GM19328 (cell line): ENCODE data around the gene CTNS.
"Not testable (repeated sequence)": the region's sequence is repeated elsewhere in the genome, so short reads cannot be mapped to it uniquely, and the experiment has no call there.

ENCODE experiments used
- ATAC-seq: cut with Tn5 transposase; IDR thresholded peaks from one replicate; pipeline ENCODE4 v1.9.1; 2021; ENCODE audit warnings: mild to moderate bottlenecking, moderate library complexity; ENCODE audit not compliant: unreplicated experiment

The CTNS gene

DNA sequence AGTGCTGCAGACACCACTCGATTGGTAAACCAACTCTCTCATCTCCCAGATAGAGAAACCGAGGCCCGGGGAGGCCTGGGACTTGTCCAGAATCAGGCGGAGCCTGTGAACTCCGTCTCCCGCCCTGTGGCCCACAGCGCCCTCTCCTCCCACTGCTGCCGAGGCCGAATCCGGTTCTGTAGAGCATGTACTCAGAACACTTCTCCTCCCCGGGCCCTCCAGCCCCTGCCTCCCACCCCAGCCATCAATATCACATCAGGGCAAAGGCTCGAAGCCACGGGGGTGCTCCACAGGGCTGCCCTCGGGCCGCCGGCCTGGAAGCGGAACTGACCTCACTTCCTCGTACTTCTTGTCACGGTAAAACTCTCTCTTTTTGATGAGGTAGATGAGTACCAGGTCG, 45.0 kb downstream of the CTNS start:
- no peak for ATAC-seq

DNA sequence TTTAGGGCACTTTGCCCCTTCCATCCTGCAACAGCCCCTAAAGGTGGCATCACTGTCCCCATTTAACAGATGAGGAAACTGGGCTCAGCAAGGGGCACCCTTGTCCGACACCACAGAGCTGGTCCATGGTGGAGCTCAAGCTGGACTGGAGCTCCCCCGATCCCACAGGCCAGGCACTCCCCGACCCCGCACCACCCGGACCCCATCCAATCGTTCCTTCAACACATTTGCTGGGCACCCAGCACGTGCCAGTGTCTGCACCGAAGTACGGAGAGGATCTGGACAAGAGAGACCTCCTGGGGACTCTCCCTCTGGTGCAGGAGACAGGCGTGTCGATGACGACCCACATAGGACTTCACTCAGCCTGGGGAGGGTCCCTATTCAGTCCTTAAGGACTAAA, 45.5 kb downstream of the CTNS start:
- ATAC-seq: no peak

DNA sequence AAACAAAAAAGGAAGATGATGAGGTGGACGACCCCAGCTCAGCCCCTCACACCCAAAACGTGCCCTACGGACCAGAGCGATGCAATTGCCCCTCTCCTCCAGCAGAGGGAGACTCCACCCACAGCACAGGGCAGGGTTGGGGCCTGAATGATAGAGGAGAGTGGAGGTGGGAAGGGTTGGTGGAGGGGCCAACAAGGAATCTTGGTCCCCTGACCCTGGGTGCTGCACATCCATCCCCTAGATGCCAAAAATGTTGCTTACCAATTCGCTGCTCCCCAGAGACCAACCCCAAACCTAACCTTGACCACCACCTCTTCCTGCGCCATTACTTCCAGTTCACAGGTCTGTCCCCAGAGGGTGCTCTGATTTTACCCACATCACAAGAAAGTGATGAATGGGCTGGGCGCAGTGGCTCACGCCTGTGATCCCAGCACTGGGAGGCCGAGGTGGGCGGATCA, 46.5 kb downstream of the CTNS start:
- no peak for ATAC-seq

DNA sequence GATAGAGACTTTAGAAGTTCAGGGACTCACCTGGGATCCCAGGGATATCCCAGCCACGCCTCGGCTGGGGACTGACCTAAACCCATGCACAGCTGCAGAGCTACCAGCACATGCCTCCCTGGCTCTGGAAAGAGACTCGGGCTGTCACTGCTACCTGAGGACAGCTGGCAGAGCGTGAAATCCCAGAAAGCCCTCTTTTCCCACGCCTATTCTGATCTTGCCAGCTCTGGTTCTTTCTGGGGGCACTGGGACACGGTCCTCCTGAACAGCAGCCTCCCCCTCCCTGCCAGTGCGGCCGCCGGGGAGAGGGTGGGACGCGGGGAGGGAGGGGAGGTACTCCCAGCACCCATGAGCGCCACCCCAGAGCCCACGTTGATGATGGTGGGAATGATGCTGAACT, 48.6 kb downstream of the CTNS start:
- ATAC-seq: no peak

DNA sequence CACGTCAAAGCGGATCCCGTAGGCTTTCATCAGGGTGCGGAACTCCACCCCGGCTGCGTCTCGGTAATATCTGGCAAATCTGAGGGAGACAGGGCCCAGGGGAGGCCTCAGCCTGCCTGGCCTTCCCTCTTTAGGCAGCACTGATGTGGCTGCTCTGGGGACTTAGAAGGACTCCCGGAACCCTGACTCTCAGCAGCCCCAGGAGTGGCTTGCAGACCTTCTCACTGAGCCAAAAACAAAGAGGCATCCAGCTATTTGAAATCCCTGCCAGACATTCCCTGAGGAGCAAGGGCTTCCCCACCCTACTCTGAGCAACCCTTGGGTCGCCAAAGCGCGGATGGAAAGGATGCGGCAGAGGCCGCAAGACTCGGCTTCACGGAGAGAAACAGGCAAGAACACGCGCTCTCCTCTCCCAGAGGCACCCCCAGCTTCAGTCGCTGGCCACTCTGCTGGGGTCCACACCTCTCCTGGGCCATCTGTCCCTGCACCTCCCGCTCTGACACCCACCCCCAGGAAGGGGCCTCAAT, 51.5 kb downstream of the CTNS start:
- no peak for ATAC-seq

DNA sequence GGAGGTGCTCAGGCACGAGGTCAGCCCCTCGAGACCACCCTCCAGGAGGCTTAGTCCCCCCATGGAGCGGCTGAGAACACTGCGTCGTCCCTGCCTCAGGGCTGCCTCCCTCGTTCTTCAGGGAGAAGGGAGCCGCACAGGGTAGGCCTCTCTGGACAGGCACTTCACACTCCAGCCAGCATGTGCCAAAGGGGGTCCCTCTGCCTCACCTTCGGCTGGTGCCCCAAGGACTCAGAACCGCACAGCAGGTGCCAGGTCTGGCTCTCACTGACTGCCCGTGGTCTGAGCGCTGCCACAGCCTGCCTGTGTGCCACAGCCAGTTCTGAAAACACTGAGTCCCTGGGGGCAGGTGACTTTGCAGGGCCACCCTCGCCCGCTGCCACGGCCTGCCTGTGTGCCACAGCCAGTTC, 52.3 kb downstream of the CTNS start:
- no peak for ATAC-seq

DNA sequence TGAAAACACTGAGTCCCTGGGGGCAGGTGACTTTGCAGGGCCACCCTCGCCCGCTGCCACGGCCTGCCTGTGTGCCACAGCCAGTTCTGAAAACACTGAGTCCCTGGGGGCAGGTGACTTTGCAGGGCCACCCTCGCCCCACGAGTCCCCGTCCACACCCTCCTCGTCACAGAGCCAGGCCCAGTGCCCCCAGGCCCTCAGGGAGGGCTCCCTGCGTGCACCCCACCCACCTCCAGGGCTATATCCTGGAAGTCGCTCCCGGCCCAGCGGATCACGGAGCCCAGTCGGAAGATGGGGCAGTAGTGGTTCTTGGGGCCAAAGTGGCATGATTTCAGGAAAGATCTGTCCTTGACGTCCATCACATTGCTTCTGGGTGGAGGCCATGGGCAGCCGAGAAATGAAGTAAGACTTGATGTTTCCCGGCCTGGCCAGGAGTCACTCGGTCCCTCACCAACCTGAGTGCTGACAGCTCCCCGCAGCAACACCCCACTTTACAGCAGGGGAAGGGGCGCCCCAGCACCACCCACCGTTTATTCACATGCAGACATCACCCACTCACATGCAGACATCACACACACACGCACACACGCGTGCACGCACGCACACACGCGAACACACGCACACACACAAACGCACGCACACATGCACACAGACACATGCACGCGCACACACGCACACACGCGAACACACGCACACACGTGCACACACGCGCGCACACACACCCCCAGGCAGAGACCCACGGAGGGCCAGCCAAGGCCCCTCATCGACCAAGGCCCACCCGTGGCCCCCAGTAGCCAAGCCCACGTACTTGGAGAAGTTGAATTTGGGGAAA, 52.9 kb downstream of the CTNS start:
- ATAC-seq: no peak

DNA sequence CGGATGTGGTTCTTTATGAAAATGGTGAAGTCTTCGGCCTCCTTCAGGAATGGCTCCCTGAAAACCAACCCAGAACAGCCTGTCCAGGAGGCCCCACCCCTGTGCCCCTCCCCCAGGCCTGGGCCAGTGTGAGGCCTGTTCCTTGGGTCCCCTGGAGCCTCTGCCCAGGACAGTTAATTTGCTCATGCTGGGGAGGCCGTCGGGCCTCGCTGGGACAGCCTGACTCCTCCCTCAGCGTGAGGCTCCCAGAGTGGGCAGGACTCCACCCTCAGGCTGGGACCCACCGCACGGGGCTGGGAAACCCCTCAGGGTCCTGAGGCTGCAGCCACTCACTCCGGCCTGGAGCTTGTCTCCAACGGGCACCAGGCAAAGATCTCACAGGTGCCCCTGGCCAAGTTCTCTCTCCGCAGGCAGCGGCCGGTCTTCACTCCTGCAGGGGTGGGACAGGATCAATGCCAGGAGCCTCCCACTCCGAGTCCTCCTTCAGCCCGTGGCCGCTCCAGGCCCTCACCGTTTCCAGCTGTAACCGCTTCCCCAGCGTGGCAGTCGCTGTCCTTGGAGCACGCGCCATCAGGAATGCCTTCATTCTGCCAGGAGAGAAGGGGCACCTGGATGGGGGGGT, 53.6 kb downstream of the CTNS start:
- no peak for ATAC-seq

DNA sequence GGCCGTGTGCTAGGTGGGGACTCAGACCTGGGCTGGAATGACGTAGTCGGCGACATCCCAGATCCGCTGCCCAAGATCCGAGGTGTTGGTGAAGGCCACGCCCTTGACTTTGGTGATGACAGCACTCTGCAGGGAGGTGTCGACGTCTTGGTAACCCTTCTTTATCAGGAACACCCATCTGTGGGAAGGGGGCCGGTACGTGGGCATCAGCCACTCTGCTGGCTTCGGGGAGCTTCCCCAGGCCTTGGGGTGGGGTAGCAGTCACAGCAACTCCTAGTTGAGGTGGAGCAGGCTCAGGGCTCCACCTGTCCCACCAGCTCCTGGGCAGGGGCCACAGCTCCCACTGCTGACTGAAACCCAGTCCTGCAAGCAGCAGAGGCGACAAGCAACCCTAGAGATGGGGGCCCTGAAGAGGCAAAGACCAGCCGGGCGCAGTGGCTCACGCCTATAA, 55.1 kb downstream of the CTNS start:
- no peak for ATAC-seq

DNA sequence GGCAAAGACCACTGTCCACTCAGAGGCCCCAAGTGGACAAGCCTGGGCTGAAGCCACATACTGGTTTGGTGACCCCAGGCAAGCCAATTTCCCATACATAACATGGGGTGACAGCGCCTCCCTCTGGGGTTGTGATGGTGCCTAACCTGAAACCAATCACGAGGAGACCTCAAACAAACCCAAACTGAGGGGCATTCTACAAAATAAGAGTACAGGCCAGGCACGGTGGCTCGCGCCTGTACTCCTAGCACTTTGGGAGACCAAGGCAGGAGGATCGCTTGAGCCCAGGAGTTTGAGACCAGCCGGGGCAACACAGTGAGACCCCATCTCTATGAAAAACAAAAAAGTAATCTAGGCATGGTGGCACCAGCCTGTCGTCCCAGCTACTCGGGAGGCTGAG, 55.8 kb downstream of the CTNS start:
- ATAC-seq: no peak

DNA sequence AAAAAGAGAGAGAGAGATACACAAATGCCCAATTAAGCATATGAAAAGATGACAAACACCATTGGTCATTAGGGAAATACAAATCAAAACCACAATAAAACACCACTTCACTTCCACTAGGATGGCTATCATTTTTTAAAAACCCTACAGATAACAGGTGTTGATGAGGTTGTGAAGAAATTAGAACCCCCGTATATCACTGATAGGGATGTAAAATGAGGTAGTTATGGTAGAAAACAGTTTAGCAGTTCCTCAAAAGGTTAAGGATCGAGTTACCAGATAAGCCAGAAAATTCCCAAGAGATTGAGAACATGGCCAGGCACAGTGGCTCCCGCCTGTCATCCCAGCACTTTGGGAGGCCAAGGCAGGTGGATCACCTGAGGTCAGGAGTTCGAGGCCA, 56.6 kb downstream of the CTNS start:
- no peak for ATAC-seq

DNA sequence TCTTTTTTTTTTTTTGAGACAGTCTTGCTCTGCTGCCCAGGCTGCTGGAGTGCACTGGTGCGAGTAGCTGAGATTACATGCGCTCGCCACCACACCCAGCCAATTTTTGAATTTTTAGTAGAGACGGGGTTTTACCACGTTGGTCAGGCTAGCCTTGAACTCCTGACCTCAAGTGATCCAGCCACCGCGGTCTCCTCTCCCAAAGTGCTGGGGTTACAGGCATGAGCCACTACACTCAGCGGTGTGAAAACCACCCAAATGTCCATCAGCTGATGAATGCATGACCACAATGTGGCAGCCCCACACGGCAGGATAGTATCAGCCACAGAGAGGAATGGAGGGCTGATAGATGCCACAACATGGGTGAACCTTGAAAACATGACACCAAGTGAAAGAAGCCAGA, 57.3 kb downstream of the CTNS start:
- ATAC-seq: no peak

DNA sequence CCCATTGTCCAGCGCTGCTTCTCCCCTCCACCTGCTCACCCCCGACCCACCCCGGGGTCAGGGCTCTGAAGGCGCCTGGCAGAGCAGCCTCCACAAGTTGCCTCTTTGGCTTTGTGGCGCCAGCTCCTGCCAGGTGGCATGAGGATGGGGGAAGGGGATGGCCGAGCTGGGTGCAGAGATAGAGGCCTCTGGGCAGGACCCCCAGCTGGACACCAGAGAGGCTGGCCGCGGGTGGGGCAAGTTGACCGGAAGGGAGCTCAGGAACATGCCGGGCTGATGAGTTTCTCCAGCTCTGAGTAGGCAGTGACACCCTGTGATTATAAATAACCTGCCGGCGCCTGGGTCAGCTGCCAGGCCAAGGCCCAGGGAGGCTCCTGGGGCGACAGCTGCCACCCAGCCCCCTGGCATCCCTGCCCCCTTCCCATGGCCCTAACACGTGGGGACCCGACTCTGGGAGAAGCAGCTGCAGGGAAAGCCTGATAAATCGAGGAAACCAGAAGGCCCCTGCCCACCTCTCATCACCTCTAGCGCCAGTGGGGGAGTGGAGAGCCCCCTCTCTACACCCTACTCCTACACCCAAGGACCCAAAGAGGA, 58.7 kb downstream of the CTNS start:
- ATAC-seq: no peak

DNA sequence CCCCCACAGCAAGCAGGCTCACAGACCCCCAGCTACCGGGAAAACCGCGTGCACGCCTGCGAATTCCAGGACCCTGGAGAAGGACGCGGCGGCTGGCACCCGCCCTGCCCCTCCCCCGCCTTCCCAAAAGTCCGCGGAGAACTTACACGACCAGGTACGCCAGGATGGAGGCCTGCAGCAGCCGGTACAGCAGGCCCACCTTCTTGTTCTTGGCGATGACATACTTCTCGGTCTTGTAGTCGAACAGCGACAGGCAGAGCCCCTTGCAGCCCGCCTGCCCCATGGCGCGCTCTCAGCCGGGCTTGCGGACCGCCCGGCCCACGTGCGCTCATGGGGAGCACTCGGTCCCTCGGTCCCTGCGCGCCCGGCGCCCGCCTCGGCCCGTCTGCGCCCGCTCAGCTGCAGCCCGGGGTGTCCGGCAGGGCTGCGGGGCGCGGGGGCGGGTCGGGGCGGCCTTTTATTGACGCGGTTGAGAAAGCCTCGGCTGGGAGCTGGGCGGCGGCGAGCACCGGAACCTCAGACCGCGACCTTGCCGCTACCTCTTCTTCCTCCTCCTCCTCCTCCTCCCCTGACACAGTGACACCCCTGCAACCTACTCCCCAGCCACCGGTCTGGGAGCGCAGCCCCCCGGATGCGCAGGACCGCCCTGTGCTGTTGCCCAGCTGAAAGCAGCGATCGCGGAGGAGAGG, 59.3 kb downstream of the CTNS start, which contains the start of gene P2RX5:
Gene P2RX5 (minus strand): TSS at position 433 of the 689 bp plus-strand sequence. CDS start 150 bp downstream, at position 283.
- no peak for ATAC-seq

DNA sequence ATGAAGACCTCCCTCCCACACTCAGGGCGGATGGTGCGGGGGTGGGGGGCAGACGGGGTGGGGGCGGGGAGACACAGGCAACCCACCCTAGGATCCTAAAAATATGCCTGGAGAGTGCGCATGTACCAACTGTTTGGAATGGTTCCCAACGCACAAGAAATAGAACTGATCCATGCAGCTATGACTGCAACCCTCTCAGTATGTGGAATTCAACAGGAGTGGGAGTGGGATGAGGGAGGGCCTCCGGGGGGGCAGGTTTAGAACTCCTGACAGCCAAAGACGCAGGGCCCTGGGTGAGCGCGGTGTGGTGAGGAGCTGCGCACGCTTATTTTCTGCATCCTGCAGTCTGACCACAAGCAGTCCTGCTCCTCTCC, 60.5 kb downstream of the CTNS start:
- ATAC-seq: no peak

DNA sequence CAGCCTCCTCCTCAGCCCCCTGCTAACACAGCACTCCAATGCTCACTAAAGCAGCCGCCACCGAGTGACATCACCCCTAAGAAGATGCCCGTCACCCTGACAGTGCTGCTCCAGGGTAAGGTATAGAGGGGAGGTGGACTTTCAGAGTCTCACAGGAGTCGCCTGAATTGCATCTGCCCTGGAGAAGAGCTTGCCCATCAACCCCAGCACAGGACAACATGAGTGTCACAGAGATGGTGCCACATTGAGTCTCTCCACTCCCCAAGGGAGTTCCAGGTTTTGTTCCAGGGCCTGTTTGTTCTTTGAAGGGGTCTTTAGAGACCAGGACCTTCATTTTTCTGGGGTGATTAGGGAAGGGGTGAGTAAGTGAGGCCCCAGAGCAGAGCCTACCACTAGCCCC, 61.6 kb downstream of the CTNS start:
- no peak for ATAC-seq

DNA sequence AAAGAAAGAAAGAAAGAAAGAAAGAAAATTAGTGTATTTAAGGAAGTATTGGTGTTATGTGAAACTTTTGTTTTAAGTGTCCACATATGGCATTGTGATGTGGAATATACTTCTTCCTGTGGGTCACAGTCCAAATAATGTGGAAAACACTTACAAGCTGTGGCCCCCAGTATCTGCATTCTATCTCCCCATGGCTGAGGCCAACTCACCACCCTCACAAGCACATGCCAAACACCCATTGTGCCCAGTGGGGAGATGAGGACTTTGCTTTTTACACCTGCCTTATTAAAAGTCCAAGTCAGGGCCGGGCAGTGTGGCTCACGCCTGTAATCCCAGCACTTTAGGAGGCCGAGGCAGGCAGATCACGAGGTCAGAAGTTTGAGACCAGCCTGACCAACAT, 63.4 kb downstream of the CTNS start:
- ATAC-seq: no peak

DNA sequence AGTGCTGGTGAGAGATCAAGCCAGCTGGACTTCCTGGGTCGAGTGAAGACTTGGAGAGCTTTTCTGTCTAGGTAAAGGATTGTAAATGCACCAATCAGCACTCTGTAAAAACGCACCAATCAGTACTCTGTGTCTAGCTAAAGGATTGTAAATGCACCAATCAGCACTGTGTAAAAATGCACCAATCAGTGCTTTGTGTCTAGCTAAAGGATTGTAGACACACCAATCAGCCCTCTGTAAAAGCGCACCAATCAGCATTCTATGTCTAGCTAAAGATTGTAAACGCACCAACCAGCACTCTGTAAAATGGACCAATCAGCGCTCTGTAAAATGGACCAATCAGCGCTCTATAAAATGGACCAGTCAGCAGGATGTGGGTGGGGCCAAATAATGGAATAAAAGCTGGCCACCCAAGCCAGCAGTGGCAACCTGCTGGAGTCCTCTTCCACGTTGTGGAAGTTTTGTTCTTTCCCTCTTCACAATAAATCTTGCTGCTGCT, 65.5 kb downstream of the CTNS start:
- ATAC-seq: not testable (repeated sequence)

DNA sequence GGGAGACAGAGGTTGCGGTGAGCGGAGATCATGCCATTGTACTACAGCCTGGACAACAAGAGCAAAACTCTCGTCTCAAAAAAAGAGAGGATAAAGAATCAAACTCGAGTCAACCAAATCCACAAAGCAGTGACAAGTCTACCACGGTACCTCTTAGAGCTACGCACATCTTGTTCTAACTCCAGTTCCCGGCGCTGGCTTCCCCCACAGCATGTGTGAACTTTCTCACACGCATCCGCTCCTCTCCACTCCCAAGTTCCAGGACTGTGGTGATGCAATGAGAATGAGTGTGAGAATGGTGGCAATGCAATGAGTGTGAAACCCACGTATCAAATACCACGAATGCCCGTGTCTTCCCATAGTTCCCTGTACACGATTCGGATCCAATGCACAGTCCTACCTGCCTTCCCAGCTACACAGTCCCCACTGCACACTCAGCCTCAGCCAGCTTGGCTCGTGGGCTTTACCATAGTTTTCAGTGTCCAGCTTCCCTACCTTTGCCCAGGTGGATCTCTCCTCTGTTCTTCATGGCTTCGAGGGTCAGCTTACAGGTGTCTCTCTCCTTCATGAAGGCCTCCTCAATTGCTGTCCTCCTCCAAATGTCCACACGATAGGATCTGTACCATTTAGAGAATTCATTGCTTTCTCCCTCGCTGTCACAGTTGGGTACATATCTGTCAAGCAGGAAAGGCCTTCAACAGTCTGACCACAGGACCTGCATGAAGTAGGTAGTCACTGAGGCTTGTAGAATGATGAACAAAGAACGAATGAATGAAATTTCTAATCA, 68.6 kb downstream of the CTNS start:
- no peak for ATAC-seq

DNA sequence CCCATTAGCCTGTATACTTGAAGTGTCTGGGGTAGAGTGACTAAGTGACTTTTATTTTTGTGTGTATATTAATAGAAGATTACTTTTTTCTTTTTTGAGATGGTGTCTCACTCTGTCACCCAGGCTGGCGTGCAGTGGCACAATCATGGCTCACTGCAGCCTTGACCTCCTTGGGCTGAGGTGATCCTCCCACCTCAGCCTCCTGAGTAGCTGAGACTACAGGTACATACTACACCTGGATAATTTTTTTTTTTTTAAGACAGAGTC, 69.1 kb downstream of the CTNS start:
- not testable (repeated sequence) for ATAC-seq
